GM11168 (cell line): ENCODE data around the gene ANAPC2.

Experiments
- in situ Hi-C: fragments of 300-500 bp; cut with MboI; formaldehyde crosslinking; loops from one replicate; pipeline ENCODE4 v1.12.0; 2022; ENCODE audit warnings: low sequenced_read_pairs; ENCODE audit not compliant: unreplicated experiment

The ANAPC2 gene

DNA sequence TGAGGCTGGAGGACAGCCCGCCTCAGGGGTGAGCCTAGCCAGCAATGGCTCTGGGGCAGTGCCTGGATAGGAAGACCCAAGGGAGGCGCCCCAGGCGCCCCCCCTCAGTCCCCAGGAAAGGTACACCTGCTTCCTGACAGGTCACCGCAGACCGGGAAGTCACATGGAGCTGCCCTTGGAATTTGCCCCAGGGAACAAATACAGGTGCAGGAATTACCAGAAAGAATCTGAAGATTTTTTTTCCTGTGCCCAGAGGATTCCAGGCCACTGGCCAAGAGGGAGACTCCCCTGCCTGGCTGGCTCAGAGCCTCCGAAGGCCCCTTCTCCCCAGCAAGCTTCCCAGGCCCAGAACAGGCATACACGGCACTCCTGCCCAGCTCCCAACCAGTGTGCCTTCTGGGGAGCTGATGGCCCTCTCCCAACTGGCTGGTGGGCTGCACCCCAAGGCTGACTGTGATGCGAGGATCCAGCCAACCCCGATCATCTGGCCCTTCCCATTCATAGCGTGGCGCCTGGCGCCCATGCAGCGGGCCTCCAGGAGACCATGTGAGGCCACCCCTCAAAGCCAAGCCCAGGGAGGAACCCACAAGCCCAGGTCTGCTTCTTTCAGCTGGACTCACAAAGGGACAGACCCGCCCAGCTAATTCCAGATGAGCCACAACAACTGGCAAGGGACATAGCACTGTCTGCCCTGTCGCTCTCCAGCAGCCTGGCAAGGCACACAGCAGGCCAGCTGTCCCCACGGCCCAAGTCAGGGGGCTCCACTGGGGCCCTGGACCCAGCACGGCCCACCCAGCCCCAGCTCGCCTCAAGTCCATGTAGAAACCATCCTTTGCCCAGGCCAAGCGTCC is 9.9 kb upstream of the ANAPC2 start:
- in situ Hi-C loops: no loop called here

GRCh38 chr9:137195525-137196220 is 7.3 kb upstream of the ANAPC2 start:
- in situ Hi-C loops: no loop called here

DNA sequence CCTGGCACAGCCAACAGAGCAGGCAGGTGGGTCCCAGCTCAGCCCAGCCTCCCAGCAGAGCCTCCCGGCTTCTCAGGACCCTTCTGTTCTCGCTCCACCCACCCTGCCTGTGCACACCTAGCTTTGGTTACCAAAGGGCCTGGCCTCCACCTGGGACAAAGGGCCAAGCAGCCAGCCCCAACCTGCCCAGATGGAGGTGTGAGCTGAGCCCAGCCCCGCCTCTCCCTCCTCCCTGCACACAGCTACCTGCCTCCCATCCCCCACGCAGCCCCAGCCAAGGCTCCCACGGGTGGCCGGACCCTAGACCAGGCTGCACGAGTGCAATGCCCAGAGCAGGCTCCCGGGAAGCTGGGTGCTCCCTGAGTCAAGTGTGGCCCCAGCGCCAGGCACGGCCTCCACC is 6.5 kb upstream of the ANAPC2 start:
- in situ Hi-C loops: no loop called here

DNA sequence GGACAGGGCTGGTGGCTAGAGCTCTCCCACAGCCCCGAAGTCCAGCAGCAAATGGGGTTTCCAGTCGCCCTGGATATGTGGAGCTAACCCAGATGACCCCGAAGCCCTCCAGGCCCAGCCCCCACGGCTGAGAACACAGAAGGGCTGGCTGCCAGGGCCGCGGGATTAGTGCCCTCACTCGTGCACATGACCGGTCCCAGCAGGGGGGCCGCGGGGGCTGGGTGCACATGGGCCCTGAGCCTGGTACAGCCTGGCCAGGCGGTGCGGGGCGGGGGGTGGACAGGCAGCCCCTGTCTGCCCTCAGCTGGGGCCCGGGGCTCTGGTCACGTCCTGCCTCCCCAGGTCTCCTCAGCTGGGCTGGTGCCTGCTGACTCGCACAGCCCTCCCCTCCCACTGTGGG is 6.0 kb upstream of the ANAPC2 start:
- in situ Hi-C loops: no loop called here

- in situ Hi-C loops: no loop called here
Measured at GRCh38 chr9:137193771-137194170, 5.4 kb upstream of the ANAPC2 start.

GRCh38 chr9:137192859-137193258 is 4.5 kb upstream of the ANAPC2 start:
- in situ Hi-C loops: no loop called here

DNA sequence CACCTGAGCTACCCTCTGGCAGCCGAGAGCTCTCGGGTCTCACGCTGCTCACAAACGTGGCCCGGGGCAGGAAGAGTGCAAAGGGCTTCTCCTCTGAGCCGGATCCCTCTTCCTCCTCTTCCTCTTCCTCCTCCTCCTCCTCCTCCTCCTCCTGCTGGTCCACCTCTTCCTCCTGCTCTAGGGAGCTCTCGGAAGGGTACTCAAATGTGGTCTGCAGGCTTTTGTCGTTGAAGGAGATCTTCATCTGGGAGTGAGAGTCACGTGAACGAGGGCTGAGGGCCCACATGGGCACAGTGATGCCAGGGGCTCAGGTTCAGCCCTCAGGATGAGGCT is 4.1 kb upstream of the ANAPC2 start:
- in situ Hi-C loops: no loop called here

DNA sequence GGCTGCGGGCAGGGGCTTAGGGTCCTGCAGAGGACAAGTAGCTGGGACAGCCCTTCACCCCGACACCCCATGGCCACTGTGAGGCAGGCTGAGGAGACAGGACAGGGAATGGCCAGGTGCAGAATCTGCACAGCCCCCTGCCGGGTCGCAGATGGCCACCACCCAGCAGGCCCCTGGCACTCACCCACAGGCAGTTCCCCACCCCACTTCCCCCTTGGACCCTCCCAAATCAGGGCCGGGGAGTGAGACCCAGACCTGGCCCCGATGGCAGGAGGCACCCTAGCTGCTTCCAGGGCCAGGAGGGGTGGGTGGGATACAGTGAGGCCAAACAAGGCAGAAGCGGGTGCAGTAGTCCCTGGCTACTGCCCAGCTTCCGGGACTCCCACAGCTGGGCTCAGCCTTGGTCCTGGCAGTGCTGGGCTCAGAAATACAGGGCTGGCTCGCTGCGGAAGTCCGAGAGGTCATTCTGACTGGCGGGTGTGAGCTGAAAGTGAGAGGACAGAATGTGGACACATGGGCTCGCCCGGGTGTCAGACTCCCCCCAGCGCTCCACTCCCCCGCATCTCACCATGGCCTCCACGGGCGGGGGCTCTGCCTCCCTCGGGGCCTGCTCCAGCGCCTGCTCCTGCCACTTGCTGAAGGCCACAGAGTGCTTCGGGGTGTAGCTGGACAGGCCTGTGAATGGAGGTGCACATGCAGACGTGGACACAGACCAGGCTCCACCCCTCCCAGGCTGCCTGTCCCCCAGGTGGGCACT is 3.5 kb upstream of the ANAPC2 start:
- in situ Hi-C loops: no loop called here

DNA sequence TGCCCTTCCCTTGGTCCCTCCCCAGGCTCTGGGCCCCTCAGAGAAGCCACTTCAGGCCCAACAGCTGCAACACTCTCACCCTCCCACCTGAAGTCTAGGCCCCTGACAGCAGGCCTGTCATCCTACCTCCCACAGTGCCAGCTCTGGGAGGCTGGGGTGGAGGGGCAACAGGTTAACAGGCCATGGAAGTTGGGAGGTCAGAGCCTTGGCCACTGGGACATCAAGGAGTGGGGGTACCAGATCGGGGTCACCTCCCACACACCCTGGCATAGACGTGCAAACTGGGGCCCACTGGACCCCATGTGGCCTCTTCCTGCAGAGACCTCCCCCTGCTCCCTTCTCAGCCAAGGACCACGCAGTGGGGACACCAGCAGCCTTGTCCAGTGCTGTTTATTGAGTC is 2.9 kb upstream of the ANAPC2 start:
- in situ Hi-C loops: no loop called here

- in situ Hi-C loops: no loop called here
Measured at GRCh38 chr9:137190315-137190856, 2.0 kb upstream of the ANAPC2 start.

DNA sequence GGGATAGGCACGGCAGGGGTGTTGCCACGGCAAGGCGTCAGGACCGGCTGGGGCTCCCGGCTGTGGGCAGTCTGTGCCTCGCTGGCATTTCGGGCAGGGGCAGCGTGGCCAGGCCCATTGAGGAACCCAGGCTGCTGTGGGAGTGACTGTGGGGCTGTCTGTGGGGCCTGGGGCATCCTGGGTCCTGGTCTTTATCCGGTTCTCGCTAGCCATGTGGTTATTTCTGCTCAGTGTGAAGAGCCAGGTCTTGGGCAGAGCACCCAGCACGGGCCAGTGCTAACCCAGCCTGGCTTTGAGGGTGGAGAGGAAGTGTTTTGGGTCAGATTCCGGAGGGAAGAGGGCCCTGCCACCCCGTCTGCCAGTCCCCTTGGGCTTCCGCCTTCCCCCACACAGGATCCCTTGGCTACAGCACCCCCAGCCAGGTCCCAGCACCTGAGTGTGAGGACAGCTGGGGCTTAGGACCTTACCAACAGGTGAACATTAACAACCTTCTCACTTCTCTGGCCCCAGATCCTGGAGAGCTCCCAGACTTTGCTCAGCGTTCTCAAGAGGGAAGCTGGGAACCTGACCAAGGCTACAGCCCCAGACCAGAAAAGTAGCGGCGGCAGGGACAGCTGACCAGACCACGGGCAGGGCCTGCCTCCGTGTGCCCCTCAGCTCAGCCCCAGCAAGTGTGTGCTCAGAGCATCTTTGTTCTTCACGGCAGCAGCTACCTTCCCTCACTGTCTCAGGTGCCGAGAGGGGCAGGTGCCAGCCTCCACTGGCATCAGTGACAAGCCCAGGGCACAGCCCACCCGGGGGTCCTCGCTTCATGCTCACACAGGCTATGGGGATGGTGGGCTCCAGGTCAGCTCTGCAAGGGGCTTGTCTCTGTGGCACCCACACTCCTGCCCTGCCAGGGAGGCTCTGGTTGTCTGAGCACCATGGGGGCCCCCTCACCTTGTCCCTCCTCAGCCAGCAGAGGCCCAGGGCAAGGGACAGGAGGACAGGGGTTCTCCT is 1.2 kb upstream of the ANAPC2 start:
- in situ Hi-C loops: no loop called here

- in situ Hi-C loops: no loop called here
Measured at GRCh38 chr9:137188086-137188489, 272 bp downstream of the ANAPC2 start.

- in situ Hi-C loops: no loop called here
Measured at GRCh38 chr9:137187386-137187785, 974 bp downstream of the ANAPC2 start.

- in situ Hi-C loops: no loop called here
Measured at GRCh38 chr9:137186385-137186784, 2.0 kb downstream of the ANAPC2 start.

DNA sequence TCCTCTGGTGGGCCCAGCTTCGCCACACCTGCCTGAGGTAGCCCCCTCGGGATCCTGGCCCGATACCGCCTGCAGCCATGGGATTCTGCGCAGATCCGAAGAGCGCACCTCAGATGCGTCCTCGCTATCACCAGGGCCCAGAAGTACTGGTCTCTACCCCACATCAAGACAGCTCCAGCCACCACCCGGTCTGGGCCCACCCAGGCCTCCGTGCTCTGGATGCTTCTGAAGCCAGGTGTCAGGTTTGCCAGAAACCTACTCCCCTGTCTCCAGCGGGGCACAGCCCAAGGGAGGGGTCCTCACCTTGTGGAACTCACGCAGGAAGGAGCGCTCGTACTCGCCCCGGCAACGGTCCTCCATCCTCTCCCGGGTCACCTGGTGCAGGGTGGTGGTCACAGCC is 2.4 kb downstream of the ANAPC2 start:
- in situ Hi-C loops: no loop called here

DNA sequence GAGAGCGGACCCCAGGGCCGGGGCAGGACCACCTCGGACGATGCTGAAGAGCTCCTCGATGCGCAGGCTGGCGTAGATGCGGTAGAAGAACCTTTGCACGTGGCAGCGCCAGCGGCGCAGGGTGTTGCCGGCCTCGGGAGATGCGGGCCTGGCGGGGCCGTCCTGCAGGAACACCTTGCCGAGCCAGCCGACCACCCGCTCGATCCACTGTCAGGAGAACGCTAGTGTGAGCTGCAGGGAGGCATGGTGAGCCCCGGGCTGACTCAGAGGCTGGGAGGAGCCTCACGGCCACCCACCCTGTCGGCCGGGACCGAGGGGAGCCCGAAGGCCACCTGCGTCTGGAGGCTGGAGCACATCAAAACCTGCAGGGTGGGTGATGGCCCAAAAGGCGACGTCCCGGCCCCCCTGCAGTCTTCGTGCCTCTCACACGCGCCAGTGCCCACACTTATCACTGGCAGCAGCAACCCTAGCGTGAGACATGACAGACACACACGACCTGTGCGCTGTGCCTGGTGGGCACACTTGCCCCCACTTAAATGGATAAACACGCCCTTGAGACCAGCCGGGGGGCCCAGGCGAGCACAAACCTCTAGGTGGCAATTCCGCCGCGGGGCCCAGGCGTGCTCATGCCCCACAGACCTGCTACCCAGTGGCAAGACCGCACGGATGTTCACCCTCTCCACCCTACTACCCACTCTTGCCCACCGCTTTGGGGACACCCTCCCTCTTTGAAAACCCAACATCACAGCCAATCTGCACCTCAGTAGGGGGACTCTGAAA is 3.3 kb downstream of the ANAPC2 start:
- in situ Hi-C loops: no loop called here

- in situ Hi-C loops: no loop called here
Measured at GRCh38 chr9:137183980-137184595, 4.3 kb downstream of the ANAPC2 start.

DNA sequence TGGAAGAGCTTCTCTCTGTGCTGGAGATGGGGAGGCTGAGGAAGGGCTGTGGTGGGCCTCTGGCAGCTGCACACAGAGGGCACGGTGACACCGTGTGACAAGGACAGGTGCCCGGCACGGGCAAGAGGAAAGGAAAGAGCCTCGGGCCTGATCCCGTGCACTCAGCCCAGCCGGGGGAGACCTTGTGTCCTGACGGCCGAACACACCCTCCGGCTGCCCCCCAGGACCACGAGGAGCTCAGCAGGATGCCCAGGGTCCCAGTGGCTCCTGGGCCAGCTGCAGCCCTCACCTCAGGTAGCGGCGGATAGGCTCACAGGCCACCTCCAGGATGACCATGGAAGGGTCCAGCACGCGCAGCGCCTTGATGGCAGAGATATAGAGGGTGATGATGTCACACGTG is 5.5 kb downstream of the ANAPC2 start:
- in situ Hi-C loops: no loop called here

GRCh38 chr9:137181680-137182079 is 6.7 kb downstream of the ANAPC2 start:
- in situ Hi-C loops: no loop called here
